ENCODE measurements around the gene NCAM2. TPM values are rescaled to one million over a fixed set of nuclear protein-coding genes. Genes with fewer than 3 reads are reported as not detected.

NCAM2 gene
- total and polyA plus RNA-seq, 2 donors (not counting 1 experiment from before 2014, with no cell fraction given): 0.13 TPM; not detected in 1

GRCh38 chr21:21434944-21435343 is 436.7 kb downstream of the NCAM2 start:
- CTCF ChIA-PET: no interaction called here
- H3K4me3 Mint-ChIP-seq: no peak overlapping the region
- WGBS (ENCODE audit: insufficient coverage): 100% methylated on average over 1 of the region's 1 CpG

GRCh38 chr21:21436012-21436534 is 437.9 kb downstream of the NCAM2 start:
- Mint-ChIP-seq H3K27ac (no peak overlapping the region), H3K9me3 (ENCODE audit: insufficient read depth) (no peaks in the 10 kb centered on the region), H3K27me3 (no peaks in the 10 kb centered on the region), H3K4me3 (no peak overlapping the region), H3K4me1 (no peaks in the 10 kb centered on the region)
- no peaks in the 10 kb centered on the region for H3K27me3 ChIP-seq (replicated peaks in 1 of 4; ENCODE audit: control extremely low read depth in 1 of 4, control insufficient read depth in 3 of 4, insufficient read depth in 4 of 4, low read length in 3 of 4)
- no peaks in the 10 kb centered on the region for H3K79me2 ChIP-seq (ENCODE audit: control insufficient read depth, insufficient read depth, low read length)
- ChIA-PET POLR2A (no interaction called here), CTCF (no interaction called here)
- WGBS (ENCODE audit: insufficient coverage): no CpG with 5 or more reads among the region's 1 CpG
- no peak overlapping the region for H3K9ac ChIP-seq (ENCODE audit: low read length)
- H3K4me3 ChIP-seq (ENCODE audit: control extremely low read depth in 1 of 5, extremely low read depth in 1 of 5, insufficient read depth in 1 of 5, low read depth in 2 of 5, low read length in 4 of 5): no peak overlapping the region
- peaks cover 0 to 1% (median 0%) of the 10 kb centered on the region in 3 donors for H3K9me3 ChIP-seq (ENCODE audit: control extremely low read depth in 1 of 3, control insufficient read depth in 2 of 3, insufficient read depth in 1 of 3, low read length in 2 of 3)
- H3K36me3 ChIP-seq (replicated peaks in 1 of 2; ENCODE audit: control extremely low read depth in 1 of 2, control insufficient read depth in 1 of 2, extremely low read depth in 1 of 2, insufficient read depth in 2 of 2, low read length in 1 of 2): no peaks in the 10 kb centered on the region
- no peak for TF ChIP-seq EZH2 (IDR thresholded peaks at IDR 0.05; ENCODE audit: borderline replicate concordance, insufficient read depth, low read depth, low read length, poor library complexity, severe bottlenecking)
- no peak for TF ChIP-seq CTCF (IDR thresholded peaks at IDR 0.05)
- H3K4me2 ChIP-seq (replicated peaks; ENCODE audit: low read depth, low read length, poor library complexity, severe bottlenecking): no peak overlapping the region
- ATAC-seq (ENCODE audit: low read depth) (no peak), DNase-seq (no peak)
- no peak overlapping the region for H2AFZ ChIP-seq (ENCODE audit: insufficient read depth, low read depth, low read length, poor library complexity, severe bottlenecking)
- intact Hi-C loops (cut with micrococcal nuclease): no loop called here
- H3K4me1 ChIP-seq (ENCODE audit: control insufficient read depth in 2 of 2, insufficient read depth in 2 of 2, low read length in 2 of 2): no peaks in the 10 kb centered on the region
- H3K27ac ChIP-seq (ENCODE audit: low read length in 2 of 2): no peak overlapping the region
- H4K20me1 ChIP-seq (ENCODE audit: control insufficient read depth, insufficient read depth, low read length, poor library complexity, severe bottlenecking): no peaks in the 10 kb centered on the region

More at GRCh38 chr21:21434944-21435343, 436.7 kb downstream of the NCAM2 start:
- no peak overlapping the region for H2AFZ ChIP-seq (ENCODE audit: insufficient read depth, low read depth, low read length, poor library complexity, severe bottlenecking)
- no peak overlapping the region for H3K27ac ChIP-seq (ENCODE audit: low read length in 2 of 2)
- no peaks in the 10 kb centered on the region for H4K20me1 ChIP-seq (ENCODE audit: control insufficient read depth, insufficient read depth, low read length, poor library complexity, severe bottlenecking)
- H3K9me3 ChIP-seq (ENCODE audit: control extremely low read depth in 1 of 3, control insufficient read depth in 2 of 3, insufficient read depth in 1 of 3, low read length in 2 of 3): peaks cover 0 to 1% (median 0%) of the 10 kb centered on the region in 3 donors
- no peak overlapping the region for H3K4me2 ChIP-seq (replicated peaks; ENCODE audit: low read depth, low read length, poor library complexity, severe bottlenecking)
- intact Hi-C loops (cut with micrococcal nuclease): no loop called here
- Mint-ChIP-seq H3K9me3 (ENCODE audit: insufficient read depth) (no peaks in the 10 kb centered on the region), H3K27ac (no peak overlapping the region), H3K27me3 (no peaks in the 10 kb centered on the region), H3K4me1 (no peaks in the 10 kb centered on the region)
- POLR2A ChIA-PET: no interaction called here
- TF ChIP-seq EZH2 (IDR thresholded peaks at IDR 0.05; ENCODE audit: borderline replicate concordance, insufficient read depth, low read depth, low read length, poor library complexity, severe bottlenecking) (no peak), CTCF (IDR thresholded peaks at IDR 0.05) (no peak)
- H3K4me3 ChIP-seq (ENCODE audit: control extremely low read depth in 1 of 5, extremely low read depth in 1 of 5, insufficient read depth in 1 of 5, low read depth in 2 of 5, low read length in 4 of 5): no peak overlapping the region
- no peak overlapping the region for H3K9ac ChIP-seq (ENCODE audit: low read length)
- ATAC-seq (ENCODE audit: low read depth): no peak
- DNase-seq: no peak
- no peaks in the 10 kb centered on the region for H3K79me2 ChIP-seq (ENCODE audit: control insufficient read depth, insufficient read depth, low read length)
- no peaks in the 10 kb centered on the region for H3K27me3 ChIP-seq (replicated peaks in 1 of 4; ENCODE audit: control extremely low read depth in 1 of 4, control insufficient read depth in 3 of 4, insufficient read depth in 4 of 4, low read length in 3 of 4)
- no peaks in the 10 kb centered on the region for H3K4me1 ChIP-seq (ENCODE audit: control insufficient read depth in 2 of 2, insufficient read depth in 2 of 2, low read length in 2 of 2)
- H3K36me3 ChIP-seq (replicated peaks in 1 of 2; ENCODE audit: control extremely low read depth in 1 of 2, control insufficient read depth in 1 of 2, extremely low read depth in 1 of 2, insufficient read depth in 2 of 2, low read length in 1 of 2): no peaks in the 10 kb centered on the region
